ENCODE measurements around the gene BAIAP2. TPM values are rescaled to one million over a fixed set of nuclear protein-coding genes. Genes with fewer than 3 reads are reported as not detected.

The BAIAP2 gene
- polyA plus RNA-seq, 3 donors, result 8.6 to 17.0 (median 11.2) TPM

- Histone ChIP-seq H4K20me1 (ENCODE audit: insufficient read depth, low read length) (peaks cover 95% of the 10 kb centered on the region), H2AFZ (ENCODE audit: insufficient read depth, low read depth, low read length, poor library complexity, severe bottlenecking) (no peak overlapping the region), H3K4me1 (ENCODE audit: control insufficient read depth in 1 of 2, insufficient read depth in 2 of 2, low read length in 2 of 2) (peaks cover 8 to 13% of the 10 kb centered on the region in 2 donors), H3K27ac (ENCODE audit: low read depth in 1 of 2, low read length in 2 of 2) (no peak overlapping the region), H3K79me2 (ENCODE audit: insufficient read depth, low read length) (no peaks in the 10 kb centered on the region), H3K36me3 (replicated peaks in 1 of 2; ENCODE audit: control insufficient read depth in 1 of 2, insufficient read depth in 2 of 2, low read length in 2 of 2) (no peaks in the 10 kb centered on the region), H3K4me3 (replicated peaks in 1 of 3; ENCODE audit: low read depth in 2 of 3, low read length in 3 of 3) (no peak overlapping the region), H3K9me3 (replicated peaks in 1 of 2; ENCODE audit: control insufficient read depth in 1 of 2, insufficient read depth in 1 of 2, low read length in 2 of 2) (no peaks in the 10 kb centered on the region), H3K27me3 (ENCODE audit: control insufficient read depth in 2 of 2, insufficient read depth in 2 of 2, low read length in 2 of 2) (no peaks in the 10 kb centered on the region), H3K4me2 (replicated peaks; ENCODE audit: extremely low read depth, low read length, poor library complexity, severe bottlenecking) (no peak overlapping the region), H3K9ac (ENCODE audit: insufficient read depth, low read length, poor library complexity, severe bottlenecking) (no peak overlapping the region)
- peaks cover 0 to 3% (median 2%) of the 10 kb centered on the region in 7 donors for H3K9me3 Mint-ChIP-seq
- 95% methylated on average over 7 of the region's 13 CpGs for WGBS (ENCODE audit: insufficient coverage)
- intact Hi-C loops (cut with micrococcal nuclease), result no loop called here
- peaks cover 2 to 4% (median 2%) of the 10 kb centered on the region in 3 donors for H3K27me3 Mint-ChIP-seq (ENCODE audit: low read depth in 3 of 3)
- TF ChIP-seq, protein P1, sequence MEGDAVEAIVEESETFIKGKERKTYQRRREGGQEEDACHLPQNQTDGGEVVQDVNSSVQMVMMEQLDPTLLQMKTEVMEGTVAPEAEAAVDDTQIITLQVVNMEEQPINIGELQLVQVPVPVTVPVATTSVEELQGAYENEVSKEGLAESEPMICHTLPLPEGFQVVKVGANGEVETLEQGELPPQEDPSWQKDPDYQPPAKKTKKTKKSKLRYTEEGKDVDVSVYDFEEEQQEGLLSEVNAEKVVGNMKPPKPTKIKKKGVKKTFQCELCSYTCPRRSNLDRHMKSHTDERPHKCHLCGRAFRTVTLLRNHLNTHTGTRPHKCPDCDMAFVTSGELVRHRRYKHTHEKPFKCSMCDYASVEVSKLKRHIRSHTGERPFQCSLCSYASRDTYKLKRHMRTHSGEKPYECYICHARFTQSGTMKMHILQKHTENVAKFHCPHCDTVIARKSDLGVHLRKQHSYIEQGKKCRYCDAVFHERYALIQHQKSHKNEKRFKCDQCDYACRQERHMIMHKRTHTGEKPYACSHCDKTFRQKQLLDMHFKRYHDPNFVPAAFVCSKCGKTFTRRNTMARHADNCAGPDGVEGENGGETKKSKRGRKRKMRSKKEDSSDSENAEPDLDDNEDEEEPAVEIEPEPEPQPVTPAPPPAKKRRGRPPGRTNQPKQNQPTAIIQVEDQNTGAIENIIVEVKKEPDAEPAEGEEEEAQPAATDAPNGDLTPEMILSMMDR (IDR thresholded peaks at IDR 0.05), result no peak
- peaks cover 7% of the 10 kb centered on the region for H3K4me1 Mint-ChIP-seq
- peaks cover 0 to 7% of the 10 kb centered on the region in 2 donors for H3K36me3 Mint-ChIP-seq
- no peak overlapping the region for H3K4me3 Mint-ChIP-seq
- no peak for DNase-seq
- H3K27ac Mint-ChIP-seq, result no peak overlapping the region
Measured at GRCh38 chr17:81137248-81137647, 102.3 kb downstream of the BAIAP2 start.

- H3K4me1 ChIP-seq (ENCODE audit: control insufficient read depth in 1 of 2, insufficient read depth in 2 of 2, low read length in 2 of 2), result peaks cover 11 to 20% of the 10 kb centered on the region in 2 donors
- TF ChIP-seq, protein P1 (IDR thresholded peaks at IDR 0.05), result no peak
- no peaks in the 10 kb centered on the region for H3K27me3 ChIP-seq (ENCODE audit: control insufficient read depth in 2 of 2, insufficient read depth in 2 of 2, low read length in 2 of 2)
- DNase-seq, result no peak
- H3K4me1 Mint-ChIP-seq, result peaks cover 11% of the 10 kb centered on the region
- no peak overlapping the region for H3K9ac ChIP-seq (ENCODE audit: insufficient read depth, low read length, poor library complexity, severe bottlenecking)
- H3K9me3 Mint-ChIP-seq, result peaks cover 0 to 3% (median 2%) of the 10 kb centered on the region in 7 donors
- no peak overlapping the region for H2AFZ ChIP-seq (ENCODE audit: insufficient read depth, low read depth, low read length, poor library complexity, severe bottlenecking)
- no peak overlapping the region for H3K4me3 ChIP-seq (replicated peaks in 1 of 3; ENCODE audit: low read depth in 2 of 3, low read length in 3 of 3)
- H3K4me2 ChIP-seq (replicated peaks; ENCODE audit: extremely low read depth, low read length, poor library complexity, severe bottlenecking), result no peak overlapping the region
- peaks cover 0 to 7% of the 10 kb centered on the region in 2 donors for H3K36me3 Mint-ChIP-seq
- H4K20me1 ChIP-seq (ENCODE audit: insufficient read depth, low read length), result peaks cover 90% of the 10 kb centered on the region
- no peaks in the 10 kb centered on the region for H3K36me3 ChIP-seq (replicated peaks in 1 of 2; ENCODE audit: control insufficient read depth in 1 of 2, insufficient read depth in 2 of 2, low read length in 2 of 2)
- no peak overlapping the region for H3K27ac ChIP-seq (ENCODE audit: low read depth in 1 of 2, low read length in 2 of 2)
- H3K9me3 ChIP-seq (replicated peaks in 1 of 2; ENCODE audit: control insufficient read depth in 1 of 2, insufficient read depth in 1 of 2, low read length in 2 of 2), result no peaks in the 10 kb centered on the region
- WGBS (ENCODE audit: insufficient coverage), result 88% methylated on average over 15 of the region's 15 CpGs
- H3K4me3 Mint-ChIP-seq, result no peak overlapping the region
- H3K27me3 Mint-ChIP-seq (ENCODE audit: low read depth in 3 of 3), result peaks cover 2 to 4% (median 2%) of the 10 kb centered on the region in 3 donors
- H3K79me2 ChIP-seq (ENCODE audit: insufficient read depth, low read length), result no peaks in the 10 kb centered on the region
- H3K27ac Mint-ChIP-seq, result peak overlapping the region in 1 of 7 donors; percentile 9
- intact Hi-C loops (cut with micrococcal nuclease), result no loop called here
Measured at GRCh38 chr17:81138083-81138482, 103.1 kb downstream of the BAIAP2 start.
